Stimulated activated CD8-positive, alpha-beta memory T cell treated with anti-CD3 and anti-CD28 coated beads, Interleukin-7, amount 100 ng/mL, for 48 hours (primary cell): ENCODE results near the gene MCC.

Experiments
- DNase-seq, 2 donors: peaks; one replicate each; pipeline ENCODE4 v3.0.0-alpha.2; 2020; ENCODE audit warnings: low read depth in 1 of 2; ENCODE audit errors: extremely low read depth in 1 of 2

MCC gene

DNA sequence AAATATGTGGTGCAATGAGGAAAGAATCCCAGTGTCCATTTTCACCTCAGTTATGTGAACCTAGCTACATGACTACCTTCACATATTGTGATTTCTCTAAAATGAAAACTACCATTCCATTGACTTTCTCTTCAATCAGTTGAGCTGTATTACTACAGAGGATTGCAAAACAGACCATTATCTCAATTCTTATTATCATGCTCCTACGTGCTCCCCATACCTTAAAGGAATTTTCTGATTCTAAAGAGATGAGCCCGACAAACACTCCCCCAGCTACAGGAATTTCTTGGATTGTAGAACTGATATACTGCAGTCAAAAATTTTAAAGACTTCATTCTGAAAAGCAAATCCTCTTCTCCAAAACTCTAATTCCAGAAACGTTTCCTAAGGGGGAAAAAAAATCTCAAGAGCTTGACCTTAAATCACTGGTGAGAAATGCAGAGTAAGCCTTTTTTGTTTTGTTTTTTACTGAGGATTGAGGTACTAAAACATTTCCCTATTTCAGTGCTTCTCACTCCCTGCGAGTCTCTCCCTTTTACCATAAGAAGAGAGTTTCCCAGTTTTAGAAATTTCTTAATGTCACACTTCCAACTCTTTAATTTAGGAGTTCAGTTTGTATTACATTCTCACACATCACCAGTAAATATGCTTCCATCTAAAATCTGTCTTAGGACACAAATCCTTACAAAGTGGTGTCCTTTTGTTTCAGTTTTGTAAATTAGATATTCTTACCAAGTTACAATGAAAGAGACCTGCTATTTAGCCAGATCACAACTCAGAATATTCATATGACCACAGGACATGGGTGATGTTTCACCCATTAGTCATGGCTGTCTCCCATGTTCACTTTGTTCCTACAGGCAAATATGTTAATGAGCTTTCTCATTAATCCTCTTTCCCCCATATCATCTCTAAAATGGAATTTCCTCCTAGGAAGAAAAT, 257.3 kb downstream of the MCC start:
- DNase-seq: no peak

DNA sequence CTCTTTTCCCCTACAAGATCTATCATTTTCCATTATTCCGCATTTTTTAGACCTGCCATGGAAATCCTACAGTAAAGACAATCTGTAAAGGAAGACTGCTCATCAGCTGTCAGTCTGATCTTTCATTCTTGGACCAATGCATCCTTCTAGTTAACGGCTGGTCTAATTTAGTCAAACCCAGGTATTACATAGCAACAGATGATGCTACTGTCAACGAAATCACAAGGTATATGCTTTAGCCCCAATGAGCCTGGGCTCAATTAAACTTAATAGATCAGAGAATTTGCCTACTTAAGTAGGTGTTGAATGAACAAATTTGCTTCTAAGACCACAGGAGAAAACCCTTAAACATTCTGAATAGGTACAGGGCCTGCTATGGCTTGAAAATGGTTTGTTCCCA, 260.5 kb downstream of the MCC start:
- no peak for DNase-seq

DNA sequence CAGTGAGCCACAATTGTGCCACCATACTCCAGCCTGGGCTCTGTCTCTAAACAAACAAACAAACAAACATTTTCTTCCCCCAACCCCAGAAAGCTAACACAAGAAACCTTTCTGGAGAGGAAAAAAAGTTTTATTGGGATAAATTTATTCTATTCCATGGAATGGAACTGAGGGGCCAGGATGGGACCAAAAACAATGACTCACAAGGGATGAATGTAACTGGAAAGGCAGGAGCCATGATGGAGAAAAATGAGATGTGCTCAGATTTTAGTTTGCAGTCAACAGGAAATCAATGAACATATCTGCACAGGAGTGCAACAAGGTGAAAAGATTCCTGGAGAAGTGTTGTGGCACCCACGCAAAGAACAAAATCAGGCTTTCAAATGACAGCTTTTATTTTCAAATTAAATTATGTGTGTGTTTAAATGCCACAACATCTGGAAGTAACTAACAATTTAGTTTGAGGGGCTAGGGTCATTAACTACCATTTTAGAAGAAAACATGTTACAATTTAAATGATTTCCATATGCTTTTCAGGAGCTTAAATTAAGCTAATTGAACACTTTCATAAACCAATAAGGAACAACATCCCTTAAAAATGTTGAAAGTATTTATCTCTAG, 262.0 kb downstream of the MCC start:
- no peak for DNase-seq

DNA sequence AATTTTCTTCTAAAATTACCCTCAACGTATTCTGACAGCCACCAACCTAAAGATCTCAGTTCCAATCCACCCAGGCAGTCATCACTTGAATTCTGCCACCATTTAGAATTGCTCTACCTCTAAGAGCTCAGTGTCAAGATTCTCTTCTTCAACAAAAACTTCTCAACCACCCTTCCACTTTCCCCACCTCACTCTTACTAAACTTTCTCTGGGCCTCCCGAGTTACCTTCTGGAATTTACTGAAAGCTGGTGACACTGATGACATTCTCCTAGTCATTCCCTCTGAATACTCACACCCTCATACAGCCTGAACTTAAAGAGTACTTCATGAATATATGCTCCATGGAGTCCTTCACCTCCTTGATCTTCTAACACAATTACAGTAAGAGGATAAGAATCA, 263.0 kb downstream of the MCC start:
- no peak for DNase-seq

DNA sequence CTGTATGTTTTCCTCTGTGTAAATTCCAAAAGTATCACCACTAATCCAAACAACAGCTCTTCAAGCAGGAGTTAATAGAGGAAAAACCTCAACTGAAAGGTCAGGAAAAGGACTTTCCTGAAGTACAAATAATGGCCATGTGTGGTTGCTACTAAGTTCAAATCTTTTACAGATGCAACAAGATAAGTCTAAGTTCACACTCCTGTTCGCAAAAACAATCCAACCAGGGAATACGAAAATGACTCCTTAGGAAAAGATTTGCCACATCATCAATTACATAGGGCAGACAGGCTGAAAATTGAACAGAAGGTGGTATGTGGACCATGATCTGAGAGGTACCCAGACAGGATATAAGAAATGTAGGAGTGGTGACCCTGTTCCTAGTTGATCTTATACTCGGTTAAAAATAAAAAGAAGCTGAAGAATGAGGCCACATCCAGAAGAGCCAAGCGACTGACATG, 263.6 kb downstream of the MCC start:
- no peak for DNase-seq

DNA sequence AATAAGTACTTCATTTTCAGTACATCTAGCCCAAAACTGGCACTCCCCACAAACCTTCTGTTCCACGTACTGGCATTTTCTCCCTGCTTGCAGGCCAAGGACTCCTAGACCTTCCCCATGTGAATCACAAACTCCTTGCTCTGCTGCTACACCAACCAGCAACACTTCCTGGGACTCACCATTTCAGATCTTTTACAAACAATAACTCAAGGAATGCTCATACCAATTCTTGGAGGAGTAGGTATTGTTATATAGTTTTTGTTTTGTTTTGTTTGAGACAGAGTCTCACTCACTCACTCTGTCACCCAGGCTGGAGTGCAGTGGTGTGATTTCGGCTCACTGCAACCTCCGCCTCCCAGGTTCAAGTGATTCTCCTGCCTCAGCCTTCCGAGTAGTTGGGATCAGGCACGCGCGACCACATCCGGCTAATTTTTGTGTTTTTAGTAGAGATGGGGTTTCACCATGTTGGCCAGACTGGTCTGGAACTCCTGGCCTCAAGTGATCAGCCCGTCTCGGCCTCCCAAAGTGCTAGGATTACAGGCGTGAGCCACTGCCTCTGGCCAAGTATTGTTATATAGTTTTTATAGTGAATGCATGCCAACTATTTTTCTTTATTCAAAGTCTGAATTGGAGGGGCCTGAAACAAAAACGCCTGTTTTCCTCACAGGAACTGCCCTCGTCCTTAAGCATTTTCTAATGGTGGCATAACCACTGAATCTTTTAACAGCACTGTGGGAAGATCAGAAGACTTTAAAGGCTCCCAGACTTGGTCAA, 264.2 kb downstream of the MCC start:
- DNase-seq: no peak

DNA sequence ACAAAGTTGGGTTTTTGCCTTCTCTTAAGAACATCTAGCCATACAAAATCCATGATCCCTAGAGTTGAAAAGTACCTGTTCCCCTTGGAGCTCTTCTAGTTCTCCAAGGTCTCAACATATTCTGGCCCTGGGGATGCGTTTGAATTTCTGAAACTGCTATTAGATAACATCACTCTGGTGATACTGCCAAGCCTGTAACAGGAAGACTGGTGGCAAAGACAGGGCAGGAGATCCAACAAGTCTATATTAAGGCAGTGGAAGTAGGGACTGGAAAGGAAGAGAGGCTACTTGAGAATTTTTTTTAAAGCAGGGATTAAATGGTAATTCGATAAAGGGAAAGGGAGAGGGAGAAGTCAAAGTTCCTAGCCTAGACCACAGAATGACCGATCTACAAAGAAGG, 264.9 kb downstream of the MCC start:
- DNase-seq: no peak

DNA sequence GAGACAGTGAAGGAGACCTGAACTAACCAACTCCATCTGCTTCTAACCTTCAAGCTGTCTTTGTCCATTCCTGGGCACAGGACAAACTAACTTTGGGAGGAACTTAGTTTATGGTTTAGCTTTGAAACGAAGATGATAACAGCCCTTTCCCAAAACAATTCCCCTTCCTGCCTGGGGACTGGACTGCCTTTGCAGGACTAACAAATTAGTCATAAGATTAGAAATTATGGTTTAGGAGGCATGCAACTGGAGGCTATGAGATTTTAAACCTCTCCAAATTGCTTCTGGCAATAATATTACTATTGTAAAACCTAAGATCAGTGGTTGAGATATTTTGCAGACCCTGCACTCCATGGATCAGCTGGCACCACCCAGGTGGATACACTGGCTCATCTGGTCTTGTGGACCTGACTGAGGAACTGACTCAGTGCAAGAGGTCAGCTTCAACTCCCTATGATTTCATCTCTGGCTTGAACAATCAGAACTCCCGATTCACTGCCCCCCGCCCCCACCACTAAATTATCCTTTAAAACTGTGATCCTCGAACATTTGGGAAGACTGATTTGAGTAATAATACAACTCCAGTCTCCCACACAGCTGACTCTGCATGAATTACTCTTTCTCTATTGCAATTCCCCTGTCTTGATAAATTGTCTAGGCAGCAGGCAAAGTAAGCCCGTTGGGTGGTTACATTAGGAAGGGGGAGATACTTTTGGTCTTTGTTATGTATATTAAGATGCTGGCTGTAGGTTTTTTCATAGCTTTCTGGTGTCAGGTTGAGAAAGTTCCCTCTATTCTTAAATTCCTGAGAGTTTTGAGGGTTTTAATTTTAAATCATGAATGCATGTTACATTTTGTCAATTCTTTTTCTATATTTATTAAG, 266.7 kb downstream of the MCC start:
- DNase-seq: no peak

DNA sequence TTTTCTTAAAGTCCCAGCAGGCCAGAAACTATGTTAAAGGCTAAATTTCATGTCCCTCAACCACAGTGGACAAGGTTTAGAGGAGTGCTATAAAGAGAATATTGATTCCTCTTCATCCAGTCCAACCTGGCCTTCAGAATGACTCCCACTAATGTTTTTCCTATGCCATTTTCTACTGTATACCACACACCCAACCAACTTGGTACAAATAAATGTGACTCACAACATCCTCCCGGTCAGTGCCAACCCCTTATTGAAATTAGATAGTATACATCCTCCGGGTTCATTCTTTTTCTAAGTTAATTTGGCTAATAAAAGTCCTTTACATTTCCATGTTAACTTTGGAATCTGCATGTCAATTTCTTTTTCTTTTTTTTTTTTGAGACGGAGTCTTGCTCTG, 268.6 kb downstream of the MCC start:
- no peak for DNase-seq

DNA sequence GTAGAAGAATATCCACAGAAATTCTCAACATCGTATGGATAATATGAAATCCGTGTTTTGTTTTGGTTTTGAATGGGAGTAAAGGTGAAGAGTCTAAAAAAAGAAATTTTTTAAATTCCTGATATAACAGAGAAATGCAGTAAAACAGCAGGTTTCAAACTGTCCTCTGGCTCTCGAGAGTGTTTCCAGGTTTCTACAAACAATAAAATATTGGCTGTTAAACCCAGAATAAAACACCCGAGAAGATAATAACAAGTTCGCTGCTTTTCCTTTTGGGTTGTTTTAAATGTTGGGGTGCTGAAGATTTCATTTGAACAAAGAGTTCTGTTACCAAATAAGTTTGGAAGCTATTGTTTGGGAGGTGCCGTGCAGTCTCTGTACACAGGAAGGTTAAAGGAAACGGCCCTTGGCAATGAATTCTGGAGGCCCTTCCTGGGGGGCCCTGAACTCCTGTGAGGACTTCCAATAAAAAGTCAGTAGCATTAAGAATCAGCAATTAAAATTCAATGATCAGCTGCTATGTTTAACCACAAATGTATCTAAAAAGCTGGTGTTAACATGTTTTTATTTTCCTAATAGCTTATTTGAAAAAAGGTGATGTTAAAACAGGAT, 269.2 kb downstream of the MCC start:
- no peak for DNase-seq

DNA sequence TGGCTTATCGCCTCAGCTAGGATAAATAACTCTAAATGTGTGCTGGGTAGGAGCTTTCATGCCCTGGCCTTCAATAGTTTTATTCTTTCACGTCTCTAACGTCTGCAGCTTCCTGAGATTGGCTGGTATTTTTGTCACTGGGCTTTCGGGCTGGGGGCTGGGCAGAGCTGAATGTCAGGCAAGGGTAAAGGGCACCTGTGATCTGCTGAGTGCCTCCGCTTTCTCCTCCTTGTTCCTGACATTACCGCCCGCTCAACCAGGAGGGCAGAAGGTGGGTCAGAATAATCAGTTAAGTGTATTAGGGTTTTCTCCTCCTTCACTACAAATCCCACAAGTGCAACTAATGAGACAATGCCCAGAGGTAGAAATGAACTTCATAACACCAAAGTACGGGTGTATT, 270.1 kb downstream of the MCC start:
- no peak for DNase-seq

DNA sequence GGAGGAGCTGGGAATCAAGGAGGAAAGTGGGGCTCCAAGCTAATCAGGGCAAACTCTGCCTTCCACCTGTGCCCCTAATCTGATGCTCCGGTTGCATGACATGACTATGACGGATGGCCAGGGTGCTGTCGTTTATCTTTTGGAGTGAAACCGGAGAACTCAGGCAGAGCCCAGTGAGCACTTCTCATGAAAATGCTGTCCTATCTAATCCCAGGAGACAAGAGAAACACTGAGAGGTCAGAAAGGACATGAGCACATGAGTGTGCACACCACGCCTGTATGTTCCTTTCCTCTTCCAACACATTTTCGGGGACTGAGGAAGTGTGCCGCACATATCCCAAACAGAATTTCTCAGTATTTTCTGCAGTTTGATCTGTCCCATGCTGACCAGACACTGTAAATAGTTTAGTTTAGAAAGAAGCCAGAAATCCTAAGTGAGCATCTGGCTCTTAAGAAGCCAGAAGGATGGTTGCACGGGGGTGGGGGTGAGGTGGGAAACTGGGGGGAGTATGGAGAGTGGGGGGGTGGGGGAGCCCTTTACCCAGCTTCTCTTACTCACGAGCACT, 270.6 kb downstream of the MCC start:
- DNase-seq: no peak

DNA sequence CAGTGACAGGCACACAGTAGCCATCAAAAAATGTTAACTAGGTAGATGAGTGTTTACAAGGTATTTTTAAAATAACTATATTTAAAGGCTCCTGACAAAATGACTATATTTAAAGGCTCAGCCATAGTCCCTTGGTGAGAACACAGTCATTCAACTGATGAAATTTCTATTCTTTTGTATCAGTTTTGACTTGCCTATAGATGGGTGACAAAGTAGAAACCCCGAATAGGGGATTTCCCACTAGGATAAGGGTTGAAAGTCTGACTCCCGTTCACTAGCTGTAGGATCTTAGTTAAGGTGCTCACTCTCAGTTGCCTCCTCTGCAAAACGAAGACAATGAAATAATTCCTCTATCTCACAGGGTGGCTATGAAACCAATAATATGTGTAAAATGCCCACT, 271.7 kb downstream of the MCC start:
- no peak for DNase-seq

DNA sequence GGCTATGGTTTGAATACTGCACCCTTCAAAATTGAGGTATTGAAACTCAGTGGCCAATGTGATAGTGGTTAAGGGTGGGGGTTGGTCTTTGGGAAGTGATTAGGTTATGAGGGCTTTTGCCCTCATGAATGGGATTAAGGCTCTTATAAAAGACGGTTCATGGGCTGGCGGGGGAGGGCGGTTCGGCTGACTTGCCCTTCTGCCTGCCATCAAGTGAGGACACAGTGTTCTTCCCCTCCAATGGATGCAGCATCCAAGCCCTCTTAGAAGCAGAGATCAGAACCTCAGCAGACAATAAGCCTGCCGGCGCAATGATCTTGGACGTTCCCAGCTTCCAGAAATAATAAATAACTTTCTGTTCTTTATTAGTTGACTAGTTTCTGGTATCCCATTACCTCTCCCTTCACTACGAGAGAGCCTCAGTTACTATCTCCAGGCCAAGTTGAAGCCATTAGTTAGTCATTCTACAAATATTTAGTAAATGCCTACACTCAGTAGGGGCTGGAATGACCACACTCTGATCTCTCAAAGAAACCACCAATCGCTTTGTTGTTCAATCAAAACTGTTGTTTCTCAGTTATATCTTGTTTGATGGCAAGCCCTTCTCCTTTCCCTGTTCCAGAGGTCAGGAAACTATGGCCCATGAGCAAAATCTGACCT, 272.7 kb downstream of the MCC start:
- DNase-seq: no peak

DNA sequence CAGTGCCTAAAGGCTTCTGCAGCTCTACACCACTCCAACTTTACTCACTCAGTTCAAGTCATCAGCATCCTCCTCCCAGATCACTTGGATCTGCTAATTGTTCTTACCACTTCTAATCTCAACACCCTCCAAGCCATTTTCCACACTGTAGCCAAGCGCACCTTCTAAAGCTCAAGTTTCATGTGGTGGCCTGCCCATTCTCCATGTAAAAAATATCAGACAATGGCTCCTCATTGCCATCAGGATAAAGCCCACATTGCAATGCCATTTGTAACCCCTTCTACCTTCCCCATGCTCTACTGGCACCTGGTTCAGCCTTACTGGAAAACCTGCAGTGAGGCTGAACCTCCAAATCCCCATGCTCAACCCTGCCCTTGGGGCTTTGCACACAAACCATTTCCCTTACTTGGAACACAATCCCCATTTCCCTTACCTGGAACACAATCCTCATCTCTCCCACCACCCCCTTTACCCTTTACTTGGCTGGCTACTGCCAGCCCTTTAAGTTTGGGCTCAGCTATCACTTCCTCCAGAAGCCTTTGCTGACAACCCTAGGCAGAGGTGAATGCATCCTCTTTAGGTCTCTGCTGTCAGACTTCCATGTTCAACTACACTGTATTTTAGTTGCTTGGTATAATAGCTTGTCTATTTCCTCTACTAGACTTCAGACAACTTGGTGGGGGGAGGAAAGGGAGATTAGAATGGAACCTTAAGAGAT, 273.5 kb downstream of the MCC start:
- no peak for DNase-seq

DNA sequence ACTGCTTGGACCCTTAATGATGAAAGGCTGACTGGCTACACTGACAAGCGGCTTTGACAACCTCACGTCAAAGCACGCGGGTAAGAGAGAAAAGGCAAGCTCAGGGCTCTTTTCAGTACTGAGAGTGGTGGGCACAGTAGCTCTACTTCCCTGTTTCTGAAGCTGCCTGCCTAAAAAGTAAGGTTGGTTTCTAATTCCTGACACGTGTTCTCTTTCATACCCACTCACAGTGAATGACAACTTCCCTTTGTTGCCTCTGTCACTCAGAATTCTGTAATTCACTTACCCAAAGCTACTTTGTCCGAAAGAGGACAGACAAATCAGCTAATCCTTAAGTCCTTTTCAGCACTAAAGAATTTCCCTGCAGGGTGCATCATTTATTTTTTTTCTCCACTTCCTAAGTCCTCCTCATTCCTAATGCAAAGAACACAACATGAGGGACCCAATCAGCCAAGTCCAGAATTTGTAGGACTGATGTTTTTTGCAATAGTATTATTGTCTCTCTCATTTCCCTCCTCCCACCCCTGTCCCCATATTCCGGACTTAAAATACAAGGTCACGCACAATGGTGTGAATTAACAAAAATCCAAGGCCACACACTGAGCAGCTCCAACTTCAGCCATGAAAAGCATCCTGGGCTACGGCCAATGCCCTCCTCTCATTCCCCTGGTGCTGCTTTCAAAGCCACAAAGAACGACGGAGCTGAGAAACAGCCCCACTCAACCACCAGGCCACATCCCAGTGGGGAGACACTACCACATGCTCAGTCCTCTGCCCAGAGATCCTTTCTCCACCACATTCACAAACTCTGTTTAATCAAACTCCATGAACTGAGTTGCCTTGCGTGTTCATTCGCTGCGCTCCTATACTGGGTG, 274.5 kb downstream of the MCC start:
- no peak for DNase-seq

DNA sequence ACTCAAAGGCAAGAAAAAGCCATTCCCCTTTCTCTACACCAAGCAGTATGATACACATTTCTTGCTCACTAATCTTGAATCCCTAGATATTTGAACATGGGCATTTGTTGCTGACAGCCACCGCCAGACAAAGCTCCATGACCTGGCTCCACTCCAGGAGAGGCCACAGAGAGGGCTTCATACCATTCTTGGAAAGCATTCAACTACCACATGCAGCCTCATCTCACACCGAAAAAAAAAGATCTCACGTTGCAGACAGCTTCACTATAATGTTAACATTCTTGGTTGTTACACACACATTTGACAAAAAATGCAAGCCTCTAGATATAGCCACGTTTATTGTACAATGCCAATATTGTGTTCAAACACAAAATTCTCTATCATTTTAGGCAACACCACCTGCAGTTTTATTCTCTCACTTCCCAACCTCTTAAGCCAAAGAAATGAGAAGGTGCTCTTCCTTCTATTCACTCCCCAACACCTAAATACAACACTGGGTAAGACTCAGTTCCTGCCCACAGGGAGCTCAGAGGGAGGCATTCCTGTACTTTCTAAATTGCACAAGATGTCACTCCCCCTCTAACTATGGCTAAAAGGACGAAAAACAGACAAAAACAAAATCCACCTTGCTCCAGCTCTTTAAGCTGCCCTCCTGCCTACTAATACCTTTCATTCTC, 275.9 kb downstream of the MCC start:
- no peak for DNase-seq
